Spleen (tissue), 7 donors: ENCODE results near the gene CCNB2.

Experiments
- CTCF ChIP-seq, 11 experiments: fragments of 200-600 bp in 7 of 11; fragments of 450-650 bp in 4 of 11; sonication (generic) in 4 of 11; IDR thresholded peaks in 8 of 11; conservative IDR thresholded peaks in 3 of 11; 1 replicate in 7 of 11; 2 replicates in 4 of 11; pipeline versions ENCODE4 v1.4.0 to v1.8.0; 2016 to 2021; ENCODE audit warnings: antibody characterized with exemption in 11 of 11, inconsistent platforms in 4 of 11, mild to moderate bottlenecking in 1 of 11
- POLR2A ChIP-seq, 3 donors: fragments of 450-650 bp; IDR thresholded peaks; one replicate each; pipeline ENCODE4 v1.5.1; 2017; ENCODE audit warnings: antibody characterized with exemption in 3 of 3, mild to moderate bottlenecking in 1 of 3
- POLR2AphosphoS5 ChIP-seq, 3 donors: sonication (generic); formaldehyde crosslinking; IDR thresholded peaks; one replicate each; pipeline ENCODE4 v1.5.1; 2017; ENCODE audit warnings: antibody characterized with exemption in 3 of 3
- donor health status: DM: no; HTN: no; CAD: no; lungs with moderate emphysema.
- donor health status: DM: no; HTN: no; CAD: no.
- donor health status: DM: no; HTN: no; CAD: no.

GRCh38 chr15:59104602-59104911 is 389 bp upstream of the CCNB2 start:
- TF ChIP-seq POLR2A (IDR thresholded peaks at IDR 0.05) (no peak), CTCF (IDR thresholded peaks at IDR 0.05 in 8 of 11, conservative IDR thresholded peaks at IDR 0.05 in 3 of 11) (no peak), POLR2AphosphoS5 (IDR thresholded peaks at IDR 0.05) (no peak)
